ENCODE data around the gene PAF1.
A peak's percentile ranks its signal among the peaks of the same experiment; 100 is the strongest.

Gene PAF1

GRCh38 chr19:39403331-39404312 is 12.7 kb upstream of the PAF1 start:
- peak overlapping the region; percentile 81 for H3K27ac ChIP-seq

GRCh38 chr19:39402346-39403300 is 11.7 kb upstream of the PAF1 start:
- peak overlapping the region; percentile 81 for H3K27ac ChIP-seq
- TF ChIP-seq CTCF (IDR thresholded peaks at IDR 0.05), result no peak
- TF ChIP-seq ZFX (IDR thresholded peaks at IDR 0.05; ENCODE audit: borderline replicate concordance), result no peak

More at GRCh38 chr19:39403331-39404312, 12.7 kb upstream of the PAF1 start:
- TF ChIP-seq CTCF (IDR thresholded peaks at IDR 0.05), result no peak
- TF ChIP-seq ZFX (IDR thresholded peaks at IDR 0.05; ENCODE audit: borderline replicate concordance), result no peak

GRCh38 chr19:39401549-39402345 is 10.8 kb upstream of the PAF1 start:
- TF ChIP-seq CTCF (IDR thresholded peaks at IDR 0.05) (no peak), ZFX (IDR thresholded peaks at IDR 0.05; ENCODE audit: borderline replicate concordance) (no peak)
- H3K27ac ChIP-seq, result peak overlapping the region; percentile 81

- H3K27ac ChIP-seq, result peak overlapping the region; percentile 81; the same call in 1 of the 2 replicates
- no peak for TF ChIP-seq CTCF (IDR thresholded peaks at IDR 0.05)
- TF ChIP-seq ZFX (IDR thresholded peaks at IDR 0.05; ENCODE audit: borderline replicate concordance), result no peak
Measured at GRCh38 chr19:39401070-39401548, 10.2 kb upstream of the PAF1 start.

GRCh38 chr19:39400061-39400460 is 9.2 kb upstream of the PAF1 start:
- no peak for TF ChIP-seq ZFX (IDR thresholded peaks at IDR 0.05; ENCODE audit: borderline replicate concordance)
- no peak for TF ChIP-seq CTCF (IDR thresholded peaks at IDR 0.05)

GRCh38 chr19:39399668-39400050 is 8.8 kb upstream of the PAF1 start:
- no peak overlapping the region for H3K27ac ChIP-seq
- no peak for TF ChIP-seq CTCF (IDR thresholded peaks at IDR 0.05)

More at GRCh38 chr19:39400061-39400460, 9.2 kb upstream of the PAF1 start:
- 0 out of 2 replicates have a peak overlapping the region, but pooled peaks have one; percentile 18 for H3K27ac ChIP-seq

Measured in 22Rv1 (cell line).